Stomach (tissue), 9 donors: ENCODE results near the gene ARFGAP2. TPM values are rescaled to one million over a fixed set of nuclear protein-coding genes. Genes with fewer than 3 reads are reported as not detected.

ENCODE experiments used
- DNase-seq, 2 donors: peaks; one replicate each; pipeline versions ENCODE4 v3.0.0 to v3.0.0-alpha.2; 2013 to 2019
- H3K27ac ChIP-seq, 5 donors: fragments of 200-600 bp in 4 of 5; sonication (generic) in 4 of 5; one replicate each; pipeline ENCODE4 v1.5.1; 2013 to 2019; ENCODE audit warnings: mild to moderate bottlenecking in 1 of 5, moderate library complexity in 1 of 5
- H3K27me3 ChIP-seq, 3 donors: fragments of 200-600 bp; sonication (generic); one replicate each; pipeline ENCODE4 v1.5.1; 2017 to 2019; ENCODE audit warnings: mixed run types in 1 of 3
- H3K36me3 ChIP-seq, 4 donors: fragments of 200-600 bp; sonication (generic); 1 replicate in 3 of 4; 2 replicates in 1 of 4; pipeline ENCODE4 v1.5.1; 2016 to 2019
- H3K4me1 ChIP-seq, 4 donors: fragments of 200-600 bp; sonication (generic); one replicate each; pipeline ENCODE4 v1.5.1; 2016 to 2019
- H3K4me3 ChIP-seq, 4 donors: fragments of 200-600 bp; sonication (generic) in 3 of 4; one replicate each; pipeline ENCODE4 v1.5.1; 2016 to 2019; ENCODE audit warnings: mild to moderate bottlenecking in 1 of 4
- H3K9me3 ChIP-seq, 4 donors: fragments of 200-600 bp; sonication (generic); one replicate each; pipeline ENCODE4 v1.5.1; 2016 to 2019
- EP300 ChIP-seq: sonication (generic); formaldehyde crosslinking; IDR thresholded peaks from one replicate; pipeline ENCODE4 v1.6.1; 2017; ENCODE audit warnings: antibody characterized with exemption
- POLR2A ChIP-seq, 4 donors: fragments of 450-650 bp; IDR thresholded peaks; one replicate each; pipeline ENCODE4 v1.6.1; 2016; ENCODE audit warnings: antibody characterized with exemption in 4 of 4, control low read depth in 2 of 4, mild to moderate bottlenecking in 1 of 4, moderate library complexity in 1 of 4
- POLR2AphosphoS5 ChIP-seq, 3 donors: sonication (generic); formaldehyde crosslinking; IDR thresholded peaks; one replicate each; pipeline ENCODE4 v1.6.1; 2016; ENCODE audit warnings: antibody characterized with exemption in 3 of 3
- WGBS, 5 donors: extraction: QIAGEN DNeasy Blood & Tissue Kit in 3 of 5; methylation state at CpG; one replicate each; pipeline versions ENCODE4 v1.1.5 to v1.1.7; 2013 to 2018; 5-methylcytosine and 5-hydroxymethylcytosine counted together
- intact Hi-C: fragments of 100-400 bp; cut with DNase I; formaldehyde crosslinking; loops from one replicate; pipeline ENCODE4 v1.15.1; 2023; ENCODE audit warnings: low total_unique reads
- polyA plus RNA-seq, 3 donors: library from polyadenylated mRNA; stranded (reverse); fragments of 200-250 nt; gene quantifications; one replicate each; pipeline ENCODE4 v1.2.3, GENCODE V29; 2013
- total RNA-seq, 5 donors: library from RNA; depleted of rRNA; stranded (reverse); fragments of >200 nt; gene quantifications; one replicate each; pipeline versions ENCODE4 v1.1.0 to v1.2.3, GENCODE V29; 2014 to 2016
- TF ChIP-seq, protein P1 (sequence below), 7 experiments: fragments of 450-650 bp in 4 of 7; fragments of 200-600 bp in 3 of 7; sonication (generic) in 3 of 7; IDR thresholded peaks; one replicate each; pipeline ENCODE4 v1.5.1; 2016 to 2019; ENCODE audit warnings: antibody characterized with exemption in 7 of 7, control low read depth in 2 of 7, mild to moderate bottlenecking in 1 of 7
- donor health status: healthy with polysubstance abuse.
- donor health status: Bipolar disorder and iron deficiency.
- donor health status: healthy.

The ARFGAP2 gene
- total and polyA plus RNA-seq, 8 donors, result 45.8 to 398 (median 90.4) TPM

DNA sequence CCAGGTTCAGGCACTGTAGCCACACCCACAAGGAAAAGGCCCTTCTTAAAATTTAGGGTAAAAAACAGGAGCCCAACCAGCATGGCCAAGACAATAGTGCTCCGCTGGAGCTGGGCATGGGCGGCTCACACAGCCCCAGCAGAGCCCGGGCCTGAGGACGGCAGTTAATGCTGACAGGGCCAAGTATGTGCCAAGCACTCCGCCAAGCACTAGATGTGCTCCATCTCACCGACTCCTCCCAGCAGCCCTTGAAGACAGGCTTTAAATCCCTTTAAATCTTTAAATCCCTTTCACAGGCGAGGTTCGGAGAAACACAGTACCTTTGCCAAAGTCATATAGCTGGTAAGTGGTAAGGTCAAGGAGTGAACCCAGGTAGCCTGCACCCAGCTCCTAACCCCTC is 4.8 kb downstream of the ARFGAP2 start:
- H3K4me1 ChIP-seq, result peaks cover 27 to 68% (median 45%) of the 10 kb centered on the region in 4 donors
- H3K27ac ChIP-seq, result peak overlapping the region in 2 of 5 donors; percentile 54 to 70
- no peaks in the 10 kb centered on the region for H3K9me3 ChIP-seq
- 66 to 83% (median 75%) methylated on average over 8 of the region's 8 CpGs for WGBS, 5 donors
- DNase-seq, result peak in 1 of 2 donors; percentile 19
- no peaks in the 10 kb centered on the region for H3K27me3 ChIP-seq
- H3K4me3 ChIP-seq, result no peak overlapping the region
- no peak for TF ChIP-seq EP300
- TF ChIP-seq POLR2AphosphoS5 (IDR thresholded peaks at IDR 0.05), result no peak
- TF ChIP-seq POLR2A (IDR thresholded peaks at IDR 0.05), result no peak
- TF ChIP-seq, protein P1, sequence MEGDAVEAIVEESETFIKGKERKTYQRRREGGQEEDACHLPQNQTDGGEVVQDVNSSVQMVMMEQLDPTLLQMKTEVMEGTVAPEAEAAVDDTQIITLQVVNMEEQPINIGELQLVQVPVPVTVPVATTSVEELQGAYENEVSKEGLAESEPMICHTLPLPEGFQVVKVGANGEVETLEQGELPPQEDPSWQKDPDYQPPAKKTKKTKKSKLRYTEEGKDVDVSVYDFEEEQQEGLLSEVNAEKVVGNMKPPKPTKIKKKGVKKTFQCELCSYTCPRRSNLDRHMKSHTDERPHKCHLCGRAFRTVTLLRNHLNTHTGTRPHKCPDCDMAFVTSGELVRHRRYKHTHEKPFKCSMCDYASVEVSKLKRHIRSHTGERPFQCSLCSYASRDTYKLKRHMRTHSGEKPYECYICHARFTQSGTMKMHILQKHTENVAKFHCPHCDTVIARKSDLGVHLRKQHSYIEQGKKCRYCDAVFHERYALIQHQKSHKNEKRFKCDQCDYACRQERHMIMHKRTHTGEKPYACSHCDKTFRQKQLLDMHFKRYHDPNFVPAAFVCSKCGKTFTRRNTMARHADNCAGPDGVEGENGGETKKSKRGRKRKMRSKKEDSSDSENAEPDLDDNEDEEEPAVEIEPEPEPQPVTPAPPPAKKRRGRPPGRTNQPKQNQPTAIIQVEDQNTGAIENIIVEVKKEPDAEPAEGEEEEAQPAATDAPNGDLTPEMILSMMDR (IDR thresholded peaks at IDR 0.05), result no peak
- peaks cover 66 to 83% (median 83%) of the 10 kb centered on the region in 4 donors for H3K36me3 ChIP-seq
- intact Hi-C loops, result no loop called here

DNA sequence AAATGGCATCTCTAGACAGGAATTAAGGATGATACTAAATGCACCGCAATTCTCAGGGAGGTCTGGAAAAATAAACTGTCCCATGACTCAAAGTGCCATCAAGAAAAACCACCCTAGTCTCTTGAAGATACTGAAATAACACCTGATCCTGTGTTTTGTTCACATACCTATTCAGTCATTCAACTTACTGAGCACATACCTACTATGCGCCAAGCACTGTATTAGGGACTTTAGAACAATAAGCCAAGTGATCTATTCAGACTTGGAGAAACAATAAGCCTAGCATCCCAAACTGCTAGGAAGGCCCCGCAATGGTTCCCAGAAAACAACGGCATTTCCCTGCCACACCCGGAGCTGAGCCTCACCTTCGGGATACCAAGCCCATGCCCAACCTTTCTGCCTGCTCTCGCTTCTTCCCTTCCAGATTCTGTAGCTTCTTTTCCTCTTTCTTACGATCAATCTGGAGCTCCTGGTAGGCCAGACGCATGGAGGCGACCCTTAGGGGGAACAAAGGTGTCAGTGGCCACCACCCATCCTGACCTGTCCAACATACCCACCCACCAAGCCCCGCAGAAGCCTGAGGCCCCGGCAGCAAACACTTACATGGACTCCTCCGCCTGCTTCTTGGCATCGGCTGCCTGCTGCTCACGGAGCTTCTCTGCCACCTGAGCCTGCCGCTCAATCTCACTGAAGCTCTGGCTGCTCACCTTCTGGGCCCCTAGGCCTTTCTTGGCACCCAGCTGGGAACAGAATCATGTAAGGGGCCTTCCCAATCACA is 5.4 kb downstream of the ARFGAP2 start:
- Histone ChIP-seq H3K27ac (peak overlapping the region in 1 of 5 donors; percentile 70), H3K36me3 (peaks cover 73 to 89% (median 89%) of the 10 kb centered on the region in 4 donors), H3K9me3 (no peaks in the 10 kb centered on the region), H3K27me3 (no peaks in the 10 kb centered on the region), H3K4me3 (no peak overlapping the region), H3K4me1 (peaks cover 27 to 68% (median 45%) of the 10 kb centered on the region in 4 donors)
- DNase-seq, result no peak
- 85 to 87% (median 86%) methylated on average over 16 of the region's 16 CpGs for WGBS, 5 donors
- intact Hi-C loops, result no loop called here
- TF ChIP-seq, protein P1 (IDR thresholded peaks at IDR 0.05), result no peak
- no peak for TF ChIP-seq POLR2AphosphoS5 (IDR thresholded peaks at IDR 0.05)
- TF ChIP-seq POLR2A (IDR thresholded peaks at IDR 0.05), result no peak
- TF ChIP-seq EP300, result no peak

GRCh38 chr11:47166368-47166767 is 10.3 kb downstream of the ARFGAP2 start:
- TF ChIP-seq, protein P1 (IDR thresholded peaks at IDR 0.05), result no peak
- TF ChIP-seq POLR2A (IDR thresholded peaks at IDR 0.05), result no peak
- TF ChIP-seq POLR2AphosphoS5 (IDR thresholded peaks at IDR 0.05), result no peak
- no peak for TF ChIP-seq EP300
- Histone ChIP-seq H3K27ac (no peak overlapping the region), H3K27me3 (no peaks in the 10 kb centered on the region)

DNA sequence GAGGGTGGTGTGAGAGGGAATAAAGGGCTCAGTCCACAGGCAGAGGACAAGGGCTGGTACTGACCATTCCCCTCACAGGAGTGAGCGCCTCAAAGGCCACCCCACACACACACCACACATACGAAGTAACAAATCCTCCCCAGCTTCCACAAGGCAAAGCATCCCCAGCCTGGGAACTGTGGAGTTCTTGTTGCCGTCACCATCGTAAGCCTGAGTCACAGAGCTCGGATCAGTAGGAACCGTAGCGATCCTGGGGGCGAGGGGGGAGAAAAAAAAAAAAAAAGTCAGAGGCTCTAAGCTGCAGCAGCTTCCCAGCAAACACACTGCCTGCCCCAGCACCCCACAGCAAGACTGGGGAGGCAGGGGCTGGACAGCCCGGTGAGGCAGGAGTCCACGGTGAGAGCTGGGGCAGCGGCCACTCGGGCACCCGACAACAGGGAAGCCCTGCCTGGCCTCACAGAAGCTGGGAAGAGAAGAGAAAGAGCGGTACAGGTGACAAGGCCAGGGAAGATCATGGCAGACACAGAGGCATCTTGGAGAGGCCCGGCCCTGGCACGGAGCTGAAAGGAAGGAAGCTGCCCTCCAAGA is 11.3 kb downstream of the ARFGAP2 start:
- no peak for TF ChIP-seq POLR2AphosphoS5 (IDR thresholded peaks at IDR 0.05)
- no peak for TF ChIP-seq EP300
- TF ChIP-seq POLR2A (IDR thresholded peaks at IDR 0.05), result no peak
- TF ChIP-seq, protein P1 (IDR thresholded peaks at IDR 0.05), result no peak
- H3K9me3 ChIP-seq, result no peaks in the 10 kb centered on the region
- DNase-seq, result no peak
- H3K27me3 ChIP-seq, result no peaks in the 10 kb centered on the region
- 84 to 94% (median 91%) methylated on average over 16 of the region's 16 CpGs for WGBS, 5 donors
- peaks cover 67 to 79% (median 73%) of the 10 kb centered on the region in 4 donors for H3K36me3 ChIP-seq
- intact Hi-C loops, result no loop called here
- H3K27ac ChIP-seq, result no peak overlapping the region
- H3K4me3 ChIP-seq, result no peak overlapping the region
- peaks cover 0 to 42% (median 10%) of the 10 kb centered on the region in 4 donors for H3K4me1 ChIP-seq

More at GRCh38 chr11:47166368-47166767, 10.3 kb downstream of the ARFGAP2 start:
- intact Hi-C loops, result no loop called here
- peaks cover 78 to 89% (median 84%) of the 10 kb centered on the region in 4 donors for H3K36me3 ChIP-seq
- no peak for DNase-seq
- H3K4me1 ChIP-seq, result peaks cover 0 to 46% (median 10%) of the 10 kb centered on the region in 4 donors
- no peak overlapping the region for H3K4me3 ChIP-seq
- H3K9me3 ChIP-seq, result no peaks in the 10 kb centered on the region
- 88 to 96% (median 94%) methylated on average over 5 of the region's 5 CpGs for WGBS, 5 donors
